ENCODE measurements around the gene NKPD1.

GRCh38 chr19:45191375-45191774 lies 30.6 kb upstream of the NKPD1 start:
- TF ChIP-seq CTCF (IDR thresholded peaks at IDR 0.05), result no peak
- no peak for TF ChIP-seq POLR2A (IDR thresholded peaks at IDR 0.05)

Measured in body of pancreas (tissue), 4 donors.